GM12878 (cell line): ENCODE measurements around the gene COL18A1.

Experiments
- ATF2 ChIP-seq: IDR thresholded peaks from 2 replicates; pipeline ENCODE4 v1.6.1; 2012; ENCODE audit warnings: low read length, inconsistent platforms
- CHD4 ChIP-seq: fragments of 200-600 bp; sonication (generic); IDR thresholded peaks from 2 replicates; pipeline ENCODE4 v1.6.1; 2016; ENCODE audit warnings: mild to moderate bottlenecking
- CTCF ChIP-seq, 3 experiments: IDR thresholded peaks in 2 of 3; conservative IDR thresholded peaks in 1 of 3; 2 replicates each; pipeline ENCODE4 v1.5.1; 2011; ENCODE audit warnings: low read depth in 3 of 3, low read length in 3 of 3, mild to moderate bottlenecking in 3 of 3, control low read depth in 2 of 3, moderate library complexity in 2 of 3, inconsistent platforms in 1 of 3, mixed read lengths in 1 of 3; ENCODE audit not compliant: control insufficient read depth in 2 of 3, insufficient read depth in 1 of 3; ENCODE audit errors: extremely low read depth in 1 of 3
- EP300 ChIP-seq, 2 experiments: fragments of 150-350 bp in 1 of 2; IDR thresholded peaks; 2 replicates each; pipeline ENCODE4 v1.6.1; 2011 to 2012; ENCODE audit warnings: low read depth in 2 of 2, low read length in 2 of 2, borderline replicate concordance in 1 of 2, improper control_type of control experiment in 1 of 2, inconsistent platforms in 1 of 2; ENCODE audit not compliant: control insufficient read depth in 1 of 2
- MXI1 ChIP-seq: fragments of 150-350 bp; IDR thresholded peaks from 2 replicates; pipeline ENCODE4 v1.6.1; 2011; ENCODE audit warnings: low read depth, mild to moderate bottlenecking, inconsistent platforms, low read length, improper control_type of control experiment
- TAF1 ChIP-seq: IDR thresholded peaks from 2 replicates; pipeline ENCODE4 v1.6.1; 2011; ENCODE audit warnings: mild to moderate bottlenecking, low read depth, low read length, borderline replicate concordance
- ZBTB40 ChIP-seq: fragments of 450-650 bp; IDR thresholded peaks from 2 replicates; pipeline ENCODE4 v1.6.1; 2016; ENCODE audit warnings: mild to moderate bottlenecking, moderate library complexity, borderline replicate concordance

- TF ChIP-seq ATF2 (no peak), CTCF (IDR thresholded peaks at IDR 0.05 in 2 of 3, conservative IDR thresholded peaks at IDR 0.05 in 1 of 3; ENCODE audit: control insufficient read depth in 2 of 3, extremely low read depth in 1 of 3, insufficient read depth in 1 of 3, low read depth in 3 of 3, low read length in 3 of 3) (no peak), CHD4 (no peak), ZBTB40 (no peak), TAF1 (no peak), EP300 (IDR thresholded peaks at IDR 0.05; ENCODE audit: borderline replicate concordance in 1 of 2, control insufficient read depth in 1 of 2, low read depth in 2 of 2, low read length in 2 of 2) (no peak), MXI1 (no peak)
Observed at GRCh38 chr21:45412909-45413611, 8.1 kb downstream of the COL18A1 start.
